ENCODE results near the gene PIP5K1B. TPM values are rescaled to one million over a fixed set of nuclear protein-coding genes. Genes with fewer than 3 reads are reported as not detected.

The PIP5K1B gene
- total RNA-seq, 2 donors from 2014 or later, result 3.9 to 7.1 TPM

GRCh38 chr9:68957479-68957878, 252.4 kb downstream of the PIP5K1B start:
- H3K27me3 ChIP-seq (replicated peaks; ENCODE audit: insufficient read depth), result no peaks in the 10 kb centered on the region

GRCh38 chr9:68961587-68961986, 256.5 kb downstream of the PIP5K1B start:
- ATAC-seq (ENCODE audit: insufficient number of reproducible peaks, low FRiP score, low read depth) (no peak), DNase-seq (ENCODE audit: low spot score) (no peak)
- H3K4me1 ChIP-seq (ENCODE audit: control insufficient read depth in 1 of 2, low read depth in 2 of 2), result no peaks in the 10 kb centered on the region
- no peak overlapping the region for H3K4me3 ChIP-seq
- no peaks in the 10 kb centered on the region for H3K27me3 ChIP-seq (replicated peaks; ENCODE audit: insufficient read depth)
- no peaks in the 10 kb centered on the region for H3K36me3 ChIP-seq
- no peaks in the 10 kb centered on the region for H3K9me3 ChIP-seq
- no peak overlapping the region for H3K27ac ChIP-seq
- no peak for TF ChIP-seq CTCF (IDR thresholded peaks at IDR 0.05)

More at GRCh38 chr9:68957479-68957878, 252.4 kb downstream of the PIP5K1B start:
- ATAC-seq (ENCODE audit: insufficient number of reproducible peaks, low FRiP score, low read depth), result no peak
- no peaks in the 10 kb centered on the region for H3K4me1 ChIP-seq (ENCODE audit: control insufficient read depth in 1 of 2, low read depth in 2 of 2)
- no peak for TF ChIP-seq CTCF (IDR thresholded peaks at IDR 0.05)
- no peaks in the 10 kb centered on the region for H3K9me3 ChIP-seq
- H3K36me3 ChIP-seq, result no peaks in the 10 kb centered on the region
- H3K4me3 ChIP-seq, result no peak overlapping the region
- no peak for DNase-seq (ENCODE audit: low spot score)
- no peak overlapping the region for H3K27ac ChIP-seq

GRCh38 chr9:68963416-68963815, 258.4 kb downstream of the PIP5K1B start:
- TF ChIP-seq CTCF (IDR thresholded peaks at IDR 0.05), result no peak
- Histone ChIP-seq H3K4me3 (no peak overlapping the region), H3K27me3 (replicated peaks; ENCODE audit: insufficient read depth) (no peaks in the 10 kb centered on the region), H3K9me3 (no peaks in the 10 kb centered on the region), H3K27ac (no peak overlapping the region), H3K4me1 (ENCODE audit: control insufficient read depth in 1 of 2, low read depth in 2 of 2) (no peaks in the 10 kb centered on the region), H3K36me3 (no peaks in the 10 kb centered on the region)
- ATAC-seq (ENCODE audit: insufficient number of reproducible peaks, low FRiP score, low read depth) (no peak), DNase-seq (ENCODE audit: low spot score) (no peak)

- no peak overlapping the region for H3K27ac ChIP-seq
- no peaks in the 10 kb centered on the region for H3K9me3 ChIP-seq
- no peaks in the 10 kb centered on the region for H3K27me3 ChIP-seq (replicated peaks; ENCODE audit: insufficient read depth)
- no peak for ATAC-seq (ENCODE audit: insufficient number of reproducible peaks, low FRiP score, low read depth)
- H3K4me3 ChIP-seq, result no peak overlapping the region
- H3K4me1 ChIP-seq (ENCODE audit: control insufficient read depth in 1 of 2, low read depth in 2 of 2), result no peaks in the 10 kb centered on the region
- no peaks in the 10 kb centered on the region for H3K36me3 ChIP-seq
- no peak for TF ChIP-seq CTCF (IDR thresholded peaks at IDR 0.05)
- DNase-seq (ENCODE audit: low spot score), result no peak
Measured at GRCh38 chr9:68964102-68964541, 259.1 kb downstream of the PIP5K1B start.

- Histone ChIP-seq H3K4me3 (no peak overlapping the region), H3K27me3 (replicated peaks; ENCODE audit: insufficient read depth) (no peaks in the 10 kb centered on the region), H3K4me1 (ENCODE audit: control insufficient read depth in 1 of 2, low read depth in 2 of 2) (no peaks in the 10 kb centered on the region), H3K36me3 (no peaks in the 10 kb centered on the region), H3K27ac (no peak overlapping the region), H3K9me3 (no peaks in the 10 kb centered on the region)
- no peak for DNase-seq (ENCODE audit: low spot score)
- ATAC-seq (ENCODE audit: insufficient number of reproducible peaks, low FRiP score, low read depth), result no peak
- no peak for TF ChIP-seq CTCF (IDR thresholded peaks at IDR 0.05)
Measured at GRCh38 chr9:68964765-68965164, 259.7 kb downstream of the PIP5K1B start.
